OCI-LY1 (cell line): ENCODE measurements around the gene PTPRJ.

Source experiments
- H2AFZ ChIP-seq: fragments of 200-600 bp; sonication (generic), shearing (Covaris generic); 2 replicates; pipeline ENCODE4 v1.6.0; 2014; ENCODE audit warnings: antibody characterized with exemption, mild to moderate bottlenecking, low read length
- H3F3A ChIP-seq: fragments of 200-600 bp; sonication (generic), shearing (Covaris generic); 2 replicates; pipeline ENCODE4 v1.6.0; 2014; ENCODE audit warnings: mild to moderate bottlenecking, antibody characterized with exemption, low read length, moderate library complexity; ENCODE audit not compliant: insufficient read depth
- H3K27ac ChIP-seq: fragments of 200-600 bp; sonication (generic); 2 replicates; pipeline ENCODE4 v1.5.1; 2014; ENCODE audit warnings: low read length, mixed run types, mild to moderate bottlenecking, low read depth; ENCODE audit not compliant: poor library complexity, severe bottlenecking
- H3K27me3 ChIP-seq: fragments of 200-600 bp; sonication (generic); 2 replicates; pipeline ENCODE4 v1.6.0; 2014; ENCODE audit warnings: antibody characterized with exemption, mild to moderate bottlenecking, low read length, moderate library complexity; ENCODE audit not compliant: insufficient read depth
- H3K36me3 ChIP-seq: fragments of 200-600 bp; sonication (generic); 2 replicates; pipeline ENCODE4 v1.6.1; 2014; ENCODE audit warnings: mild to moderate bottlenecking, antibody characterized with exemption, low read length, moderate library complexity, mixed read lengths; ENCODE audit not compliant: insufficient read depth
- H3K4me1 ChIP-seq: fragments of 200-600 bp; sonication (generic); 2 replicates; pipeline ENCODE4 v1.5.1; 2014; ENCODE audit warnings: mild to moderate bottlenecking, low read length, moderate library complexity; ENCODE audit not compliant: insufficient read depth, severe bottlenecking
- H3K4me2 ChIP-seq: fragments of 200-600 bp; sonication (generic), shearing (Covaris generic); 2 replicates; pipeline ENCODE4 v1.6.1; 2014; ENCODE audit warnings: low read length
- H3K4me3 ChIP-seq: fragments of 200-600 bp; sonication (generic); 2 replicates; pipeline ENCODE4 v1.5.1; 2014; ENCODE audit warnings: low read length, low read depth, mild to moderate bottlenecking, mixed read lengths; ENCODE audit not compliant: poor library complexity, severe bottlenecking
- H3K79me2 ChIP-seq: fragments of 200-600 bp; shearing (Covaris generic); 2 replicates; pipeline ENCODE4 v1.6.1; 2016; ENCODE audit warnings: mixed run types, low read length, mixed read lengths; ENCODE audit not compliant: insufficient read depth
- H3K9ac ChIP-seq: fragments of 200-600 bp; sonication (generic), shearing (Covaris generic); 2 replicates; pipeline ENCODE4 v1.6.1; 2014; ENCODE audit warnings: mild to moderate bottlenecking, low read length, mixed read lengths
- H3K9me2 ChIP-seq: fragments of 200-600 bp; sonication (generic), shearing (Covaris generic); 2 replicates; pipeline ENCODE4 v1.6.1; 2014; ENCODE audit warnings: low read depth, mild to moderate bottlenecking, low read length, mixed read lengths
- H3K9me3 ChIP-seq: fragments of 200-600 bp; shearing (Covaris generic); 2 replicates; pipeline ENCODE4 v1.6.1; 2014; ENCODE audit warnings: low read length, mixed read lengths
- H4K20me1 ChIP-seq: fragments of 200-600 bp; sonication (generic), shearing (Covaris generic); 2 replicates; pipeline ENCODE4 v1.6.0; 2016; ENCODE audit warnings: mild to moderate bottlenecking, low read length; ENCODE audit not compliant: insufficient read depth
- CTCF ChIP-seq: fragments of 200-600 bp; sonication (generic), shearing (Covaris generic); IDR thresholded peaks from 2 replicates; pipeline ENCODE4 v1.5.1; 2017; ENCODE audit warnings: mild to moderate bottlenecking, antibody characterized with exemption, low read length, moderate library complexity, mixed read lengths
- EZH2 ChIP-seq: fragments of 200-600 bp; sonication (generic), shearing (Covaris generic); IDR thresholded peaks from 2 replicates; pipeline ENCODE4 v1.8.0; 2017; ENCODE audit warnings: borderline replicate concordance, mixed run types, mild to moderate bottlenecking, antibody characterized with exemption, low read length, moderate library complexity, mixed read lengths

Gene PTPRJ

GRCh38 chr11:47986742-47987141 is 6.4 kb downstream of the PTPRJ start:
- Histone ChIP-seq H3K9ac (no peak overlapping the region), H3K27ac (peak overlapping the region; percentile 91), H3K79me2 (peaks cover 98% of the 10 kb centered on the region), H3K27me3 (no peaks in the 10 kb centered on the region), H3K9me3 (no peaks in the 10 kb centered on the region), H3K36me3 (peaks cover 40% of the 10 kb centered on the region), H3F3A (no peaks in the 10 kb centered on the region), H3K4me3 (no peak overlapping the region), H3K4me1 (peaks cover 94% of the 10 kb centered on the region), H3K9me2 (no peaks in the 10 kb centered on the region), H3K4me2 (peak overlapping the region; percentile 65; the same call in 1 of the 2 replicates), H2AFZ (no peak overlapping the region), H4K20me1 (no peaks in the 10 kb centered on the region)
- TF ChIP-seq CTCF, result no peak
- no peak for TF ChIP-seq EZH2

- H3K4me3 ChIP-seq, result peak overlapping the region; percentile 41
- H3K4me1 ChIP-seq, result peaks cover 94% of the 10 kb centered on the region
- H3K27ac ChIP-seq, result peak overlapping the region; percentile 91
These were observed 7.0 kb downstream of the PTPRJ start for GRCh38 chr11:47987310-47987709.

GRCh38 chr11:47987781-47988180 is 7.4 kb downstream of the PTPRJ start:
- H3K4me2 ChIP-seq, result peak overlapping the region; percentile 65
- no peaks in the 10 kb centered on the region for H3K27me3 ChIP-seq
- peak overlapping the region; percentile 41 for H3K4me3 ChIP-seq
- TF ChIP-seq EZH2, result no peak
- no peak for TF ChIP-seq CTCF
- H3F3A ChIP-seq, result no peaks in the 10 kb centered on the region
- peaks cover 35% of the 10 kb centered on the region for H3K36me3 ChIP-seq
- H3K9me2 ChIP-seq, result no peaks in the 10 kb centered on the region
- H3K27ac ChIP-seq, result peak overlapping the region; percentile 91
- no peaks in the 10 kb centered on the region for H4K20me1 ChIP-seq
- H3K79me2 ChIP-seq, result peaks cover 98% of the 10 kb centered on the region
- peaks cover 95% of the 10 kb centered on the region for H3K4me1 ChIP-seq
- H2AFZ ChIP-seq, result no peak overlapping the region
- H3K9ac ChIP-seq, result peak overlapping the region; percentile 44; the same call in 1 of the 2 replicates
- no peaks in the 10 kb centered on the region for H3K9me3 ChIP-seq

More at GRCh38 chr11:47987310-47987709, 7.0 kb downstream of the PTPRJ start:
- Histone ChIP-seq H3K27me3 (no peaks in the 10 kb centered on the region), H3K9me3 (no peaks in the 10 kb centered on the region), H2AFZ (no peak overlapping the region), H3K79me2 (peaks cover 98% of the 10 kb centered on the region), H4K20me1 (no peaks in the 10 kb centered on the region), H3K4me2 (peak overlapping the region; percentile 65), H3F3A (no peaks in the 10 kb centered on the region), H3K9me2 (no peaks in the 10 kb centered on the region), H3K36me3 (peaks cover 34% of the 10 kb centered on the region), H3K9ac (peak overlapping the region; percentile 44)
- TF ChIP-seq EZH2 (no peak), CTCF (no peak)
